Esophagus muscularis mucosa (tissue), 3 donors: ENCODE results near the gene LPAR1.

ENCODE experiments used
- CTCF ChIP-seq, 3 experiments: fragments of 200-600 bp in 2 of 3; fragments of 450-650 bp in 1 of 3; sonication (generic) in 2 of 3; IDR thresholded peaks; one replicate each; pipeline ENCODE4 v1.5.1; 2017 to 2019; ENCODE audit warnings: antibody characterized with exemption in 3 of 3, mild to moderate bottlenecking in 2 of 3, moderate library complexity in 1 of 3
- EP300 ChIP-seq: sonication (generic); formaldehyde crosslinking; IDR thresholded peaks from one replicate; pipeline ENCODE4 v1.6.1; 2017; ENCODE audit warnings: antibody characterized with exemption

DNA sequence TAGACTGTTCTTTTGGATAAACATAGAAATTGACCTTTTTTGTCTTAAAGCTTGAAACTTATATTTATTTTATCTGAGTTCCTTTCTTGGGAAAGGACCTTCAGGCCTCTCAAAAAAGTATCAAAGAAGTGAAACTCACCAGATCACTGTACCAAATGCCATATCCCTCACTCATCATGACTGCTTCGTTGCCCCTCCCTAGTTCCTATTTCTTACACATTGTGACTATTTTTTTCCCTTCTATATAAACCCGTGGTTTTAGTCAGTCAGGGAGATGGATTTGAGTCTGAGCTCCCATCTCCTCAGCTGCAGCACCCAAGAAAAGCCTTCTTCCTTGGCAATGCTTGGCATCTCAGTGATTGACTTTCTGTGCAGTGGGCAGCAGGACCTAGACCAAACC lies 129.4 kb downstream of the LPAR1 start:
- TF ChIP-seq CTCF (IDR thresholded peaks at IDR 0.05) (no peak), EP300 (no peak)
